ENCODE data around the gene TIMM22.

GRCh38 chr17:1026599-1026975 is 29.7 kb downstream of the TIMM22 start:
- TF ChIP-seq CTCF (conservative IDR thresholded peaks at IDR 0.05; ENCODE audit: low read depth, low read length), result no peak
- TF ChIP-seq RAD21 (IDR thresholded peaks at IDR 0.05; ENCODE audit: low read length), result no peak
- no peak for TF ChIP-seq POLR2A (IDR thresholded peaks at IDR 0.05; ENCODE audit: low read depth, low read length)
- no peak for TF ChIP-seq CEBPB (IDR thresholded peaks at IDR 0.05; ENCODE audit: low read depth, low read length)
- TF ChIP-seq ELK1 (IDR thresholded peaks at IDR 0.05; ENCODE audit: borderline replicate concordance, low read depth, low read length), result no peak
- TF ChIP-seq MXI1 (IDR thresholded peaks at IDR 0.05; ENCODE audit: borderline replicate concordance, low read depth, low read length), result no peak
- TF ChIP-seq RFX5 (IDR thresholded peaks at IDR 0.05; ENCODE audit: low read depth, low read length), result no peak
- no peak for TF ChIP-seq MAFK (IDR thresholded peaks at IDR 0.05; ENCODE audit: low read depth, low read length)
- no peak for TF ChIP-seq NFE2L2 (IDR thresholded peaks at IDR 0.05; ENCODE audit: low read depth, low read length)
- no peak for TF ChIP-seq RCOR1 (IDR thresholded peaks at IDR 0.05; ENCODE audit: insufficient replicate concordance, low read length)
